ENCODE results near the gene MXD3. TPM values are rescaled to one million over a fixed set of nuclear protein-coding genes. Genes with fewer than 3 reads are reported as not detected.

MXD3 gene
- total and polyA plus RNA-seq, 2 donors (not counting 1 experiment from before 2014, with no cell fraction given) = 11.5 to 14.8 TPM

GRCh38 chr5:177339107-177339638 lies 27.5 kb upstream of the MXD3 start:
- no peaks in the 10 kb centered on the region for H3K27me3 Mint-ChIP-seq

More at GRCh38 chr5:177339107-177339638, 27.5 kb upstream of the MXD3 start:
- Histone ChIP-seq H3K4me2 (replicated peaks; ENCODE audit: low read depth, low read length, poor library complexity, severe bottlenecking) (no peak overlapping the region), H2AFZ (ENCODE audit: insufficient read depth, low read depth, low read length, poor library complexity, severe bottlenecking) (no peak overlapping the region), H3K27me3 (replicated peaks in 1 of 4; ENCODE audit: control extremely low read depth in 1 of 4, control insufficient read depth in 3 of 4, insufficient read depth in 4 of 4, low read length in 3 of 4) (no peaks in the 10 kb centered on the region), H3K36me3 (replicated peaks in 1 of 2; ENCODE audit: control extremely low read depth in 1 of 2, control insufficient read depth in 1 of 2, extremely low read depth in 1 of 2, insufficient read depth in 2 of 2, low read length in 1 of 2) (peaks cover 0 to 73% of the 10 kb centered on the region in 2 experiments), H3K9me3 (ENCODE audit: control extremely low read depth in 1 of 3, control insufficient read depth in 2 of 3, insufficient read depth in 1 of 3, low read length in 2 of 3) (no peaks in the 10 kb centered on the region), H3K27ac (ENCODE audit: low read length in 2 of 2) (no peak overlapping the region), H4K20me1 (ENCODE audit: control insufficient read depth, insufficient read depth, low read length, poor library complexity, severe bottlenecking) (peaks cover 66% of the 10 kb centered on the region), H3K9ac (ENCODE audit: low read length) (no peak overlapping the region), H3K79me2 (ENCODE audit: control insufficient read depth, insufficient read depth, low read length) (peaks cover 69% of the 10 kb centered on the region), H3K4me3 (ENCODE audit: control extremely low read depth in 1 of 5, extremely low read depth in 1 of 5, insufficient read depth in 1 of 5, low read depth in 2 of 5, low read length in 4 of 5) (no peak overlapping the region), H3K4me1 (ENCODE audit: control insufficient read depth in 2 of 2, insufficient read depth in 2 of 2, low read length in 2 of 2) (no peaks in the 10 kb centered on the region)
- TF ChIP-seq EZH2 (IDR thresholded peaks at IDR 0.05; ENCODE audit: borderline replicate concordance, insufficient read depth, low read depth, low read length, poor library complexity, severe bottlenecking) (no peak), CTCF (IDR thresholded peaks at IDR 0.05) (no peak)
- ATAC-seq (ENCODE audit: low read depth) = no peak
- Mint-ChIP-seq H3K4me3 (no peak overlapping the region), H3K27ac (no peak overlapping the region), H3K9me3 (ENCODE audit: insufficient read depth) (no peaks in the 10 kb centered on the region), H3K4me1 (peaks cover 4% of the 10 kb centered on the region)
- intact Hi-C loops (cut with micrococcal nuclease) = no loop called here
- CTCF ChIA-PET = no interaction called here
- POLR2A ChIA-PET = no interaction called here
- 90% methylated on average over 10 of the region's 11 CpGs for WGBS (ENCODE audit: insufficient coverage)
- DNase-seq = no peak

Measured in B cell (primary cell).